Stimulated activated naive CD8-positive, alpha-beta T cell treated with anti-CD3 and anti-CD28 coated beads, Interleukin-15, amount 100 ng/mL, for 72 hours (primary cell): Measurements from ENCODE around the gene CLCA4.
A peak's percentile ranks its signal among the peaks of the same experiment; 100 is the strongest.
"Not testable (repeated sequence)": the region's sequence is repeated elsewhere in the genome, so short reads cannot be mapped to it uniquely, and the experiment has no call there.

Experiments used
- ATAC-seq: fragments of 150-1000 bp; cut with Tn5 transposase; 2 replicates; pipeline ENCODE4 v1.10.0; 2021; ENCODE audit warnings: mild to moderate bottlenecking, moderate library complexity
- DNase-seq, 2 donors: peaks; one replicate each; pipeline ENCODE4 v3.0.0; 2021 to 2022
- H3K27ac Mint-ChIP-seq, 2 donors: one replicate each; pipeline ENCODE4 v1.8.0; 2022; ENCODE audit warnings: mild to moderate bottlenecking in 2 of 2, mixed read lengths in 2 of 2, moderate library complexity in 2 of 2
- H3K27me3 Mint-ChIP-seq: one replicate; pipeline ENCODE4 v1.8.0; 2022; ENCODE audit warnings: mixed read lengths
- H3K4me1 Mint-ChIP-seq: one replicate; pipeline ENCODE4 v1.8.0; 2022; ENCODE audit warnings: mild to moderate bottlenecking, mixed read lengths
- H3K4me3 Mint-ChIP-seq, 2 donors: one replicate each; pipeline ENCODE4 v1.8.0; 2022; ENCODE audit warnings: mild to moderate bottlenecking in 2 of 2, mixed read lengths in 2 of 2, moderate library complexity in 1 of 2
- H3K9me3 Mint-ChIP-seq, 2 donors: one replicate each; pipeline ENCODE4 v1.8.0; 2022; ENCODE audit warnings: mixed read lengths in 2 of 2

The CLCA4 gene

GRCh38 chr1:86546787-86547221 lies at the start of gene CLCA4:
CLCA4 (plus strand) TSS chr1:86547078; CDS start chr1:86547120, 42 bp downstream.
- Mint-ChIP-seq H3K4me3 (no peak within 1 kb of the TSS), H3K27ac (no peak within 1 kb of the TSS), H3K4me1 (no peaks in the 10 kb centered on the region), H3K27me3 (no peaks in the 10 kb centered on the region), H3K9me3 (peaks cover 0 to 4% of the 10 kb centered on the region in 2 donors)
- no peak for ATAC-seq
- DNase-seq: no peak

GRCh38 chr1:86498281-86498680 lies 48.6 kb upstream of the CLCA4 start:
- DNase-seq (no peak), ATAC-seq (no peak)
- Mint-ChIP-seq H3K9me3 (no peaks in the 10 kb centered on the region), H3K4me1 (peaks cover 8% of the 10 kb centered on the region), H3K27ac (no peak overlapping the region), H3K4me3 (no peak overlapping the region), H3K27me3 (peaks cover 7% of the 10 kb centered on the region)

- no peaks in the 10 kb centered on the region for H3K9me3 Mint-ChIP-seq
- peaks cover 13% of the 10 kb centered on the region for H3K27me3 Mint-ChIP-seq
- no peak for ATAC-seq
- H3K27ac Mint-ChIP-seq: no peak overlapping the region
- H3K4me1 Mint-ChIP-seq: peaks cover 10% of the 10 kb centered on the region
- no peak for DNase-seq
- H3K4me3 Mint-ChIP-seq: no peak overlapping the region
These were observed 46.8 kb upstream of the CLCA4 start for GRCh38 chr1:86499987-86500593.

- ATAC-seq: no peak
- no peaks in the 10 kb centered on the region for H3K9me3 Mint-ChIP-seq
- H3K27ac Mint-ChIP-seq: no peak overlapping the region
- H3K27me3 Mint-ChIP-seq: peaks cover 13% of the 10 kb centered on the region
- H3K4me1 Mint-ChIP-seq: peaks cover 10% of the 10 kb centered on the region
- DNase-seq: no peak
- H3K4me3 Mint-ChIP-seq: no peak overlapping the region
These were observed 46.2 kb upstream of the CLCA4 start for GRCh38 chr1:86500714-86501113.

GRCh38 chr1:86502125-86502646 lies 44.7 kb upstream of the CLCA4 start:
- peak overlapping the region in 1 of 2 donors; percentile 76 for H3K27ac Mint-ChIP-seq

GRCh38 chr1:86502721-86503405 lies 44.0 kb upstream of the CLCA4 start:
- peaks cover 10% of the 10 kb centered on the region for H3K4me1 Mint-ChIP-seq
- peak overlapping the region; percentile 76 to 89 for H3K4me3 Mint-ChIP-seq
- DNase-seq: no peak
- H3K9me3 Mint-ChIP-seq: no peaks in the 10 kb centered on the region
- H3K27me3 Mint-ChIP-seq: peaks cover 13% of the 10 kb centered on the region
- peak; percentile 55 for ATAC-seq
- H3K27ac Mint-ChIP-seq: no peak overlapping the region

More at GRCh38 chr1:86502125-86502646, 44.7 kb upstream of the CLCA4 start:
- DNase-seq (peak; percentile 24 to 47), ATAC-seq (peak; percentile 78)
- H3K4me3 Mint-ChIP-seq: peak overlapping the region; percentile 76 to 89
- H3K27me3 Mint-ChIP-seq: peaks cover 13% of the 10 kb centered on the region
- H3K4me1 Mint-ChIP-seq: peaks cover 10% of the 10 kb centered on the region
- not testable (repeated sequence) for H3K9me3 Mint-ChIP-seq

GRCh38 chr1:86503406-86504136 lies 43.3 kb upstream of the CLCA4 start:
- peaks cover 13% of the 10 kb centered on the region for H3K27me3 Mint-ChIP-seq
- H3K27ac Mint-ChIP-seq: no peak overlapping the region
- peak overlapping the region; percentile 9 to 89 for H3K4me3 Mint-ChIP-seq
- H3K9me3 Mint-ChIP-seq: no peaks in the 10 kb centered on the region
- peaks cover 10% of the 10 kb centered on the region for H3K4me1 Mint-ChIP-seq
- no peak for ATAC-seq
- no peak for DNase-seq

- no peak overlapping the region for H3K27ac Mint-ChIP-seq
- no peaks in the 10 kb centered on the region for H3K9me3 Mint-ChIP-seq
- ATAC-seq (no peak), DNase-seq (no peak)
- H3K27me3 Mint-ChIP-seq: peaks cover 13% of the 10 kb centered on the region
- peaks cover 10% of the 10 kb centered on the region for H3K4me1 Mint-ChIP-seq
- H3K4me3 Mint-ChIP-seq: no peak overlapping the region
These were observed 42.8 kb upstream of the CLCA4 start for GRCh38 chr1:86504137-86504479.

GRCh38 chr1:86504895-86505563 lies 41.8 kb upstream of the CLCA4 start:
- H3K9me3 Mint-ChIP-seq: no peaks in the 10 kb centered on the region
- H3K4me3 Mint-ChIP-seq: no peak overlapping the region
- ATAC-seq: no peak
- no peak for DNase-seq
- peaks cover 10% of the 10 kb centered on the region for H3K4me1 Mint-ChIP-seq
- no peak overlapping the region for H3K27ac Mint-ChIP-seq
- peaks cover 13% of the 10 kb centered on the region for H3K27me3 Mint-ChIP-seq

GRCh38 chr1:86505564-86505902 lies 41.3 kb upstream of the CLCA4 start:
- Mint-ChIP-seq H3K4me1 (peaks cover 10% of the 10 kb centered on the region), H3K27ac (no peak overlapping the region), H3K9me3 (no peaks in the 10 kb centered on the region), H3K27me3 (peaks cover 13% of the 10 kb centered on the region), H3K4me3 (no peak overlapping the region)
- ATAC-seq (no peak), DNase-seq (no peak)

GRCh38 chr1:86507935-86508582 lies 38.8 kb upstream of the CLCA4 start:
- no peak for DNase-seq
- H3K27me3 Mint-ChIP-seq: peaks cover 8% of the 10 kb centered on the region
- peaks cover 5% of the 10 kb centered on the region for H3K4me1 Mint-ChIP-seq
- no peaks in the 10 kb centered on the region for H3K9me3 Mint-ChIP-seq
- no peak overlapping the region for H3K4me3 Mint-ChIP-seq
- no peak overlapping the region for H3K27ac Mint-ChIP-seq
- no peak for ATAC-seq

GRCh38 chr1:86508583-86508969 lies 38.3 kb upstream of the CLCA4 start:
- no peak for ATAC-seq
- H3K27me3 Mint-ChIP-seq: peaks cover 3% of the 10 kb centered on the region
- H3K4me3 Mint-ChIP-seq: no peak overlapping the region
- H3K9me3 Mint-ChIP-seq: no peaks in the 10 kb centered on the region
- no peak overlapping the region for H3K27ac Mint-ChIP-seq
- DNase-seq: no peak
- H3K4me1 Mint-ChIP-seq: no peaks in the 10 kb centered on the region

- no peak overlapping the region for H3K4me3 Mint-ChIP-seq
- H3K27ac Mint-ChIP-seq: no peak overlapping the region
- DNase-seq (no peak), ATAC-seq (no peak)
- no peaks in the 10 kb centered on the region for H3K27me3 Mint-ChIP-seq
- H3K4me1 Mint-ChIP-seq: no peaks in the 10 kb centered on the region
- H3K9me3 Mint-ChIP-seq: no peaks in the 10 kb centered on the region
These were observed 31.3 kb upstream of the CLCA4 start for GRCh38 chr1:86515597-86515996.

GRCh38 chr1:86516335-86516734 lies 30.5 kb upstream of the CLCA4 start:
- Mint-ChIP-seq H3K27me3 (no peaks in the 10 kb centered on the region), H3K9me3 (no peaks in the 10 kb centered on the region), H3K4me3 (no peak overlapping the region), H3K4me1 (no peaks in the 10 kb centered on the region), H3K27ac (no peak overlapping the region)
- no peak for DNase-seq
- ATAC-seq: no peak

- no peaks in the 10 kb centered on the region for H3K9me3 Mint-ChIP-seq
- no peaks in the 10 kb centered on the region for H3K27me3 Mint-ChIP-seq
- no peak overlapping the region for H3K27ac Mint-ChIP-seq
- no peaks in the 10 kb centered on the region for H3K4me1 Mint-ChIP-seq
- ATAC-seq (no peak), DNase-seq (no peak)
- H3K4me3 Mint-ChIP-seq: no peak overlapping the region
These were observed 29.5 kb upstream of the CLCA4 start for GRCh38 chr1:86517336-86517735.
